Parathyroid adenoma (tissue), 2 donors: ENCODE data around the gene PLCE1.

ENCODE experiments used
- H2AFZ ChIP-seq: fragments of 300-600 bp; sonication (generic); one replicate; pipeline ENCODE4 v1.7.0; 2017; ENCODE audit warnings: antibody characterized with exemption, mild to moderate bottlenecking
- H3K27ac ChIP-seq: fragments of 300-600 bp; sonication (generic); one replicate; pipeline ENCODE4 v1.7.0; 2017
- H3K27me3 ChIP-seq: fragments of 300-600 bp; sonication (generic); one replicate; pipeline ENCODE4 v1.7.0; 2017; ENCODE audit warnings: low read length; ENCODE audit not compliant: control insufficient read depth, insufficient read depth
- H3K36me3 ChIP-seq: fragments of 300-600 bp; sonication (generic); one replicate; pipeline ENCODE4 v1.7.0; 2017; ENCODE audit warnings: low read length; ENCODE audit not compliant: control insufficient read depth, insufficient read depth
- H3K4me1 ChIP-seq: fragments of 300-600 bp; sonication (generic); one replicate; pipeline ENCODE4 v1.7.0; 2017; ENCODE audit warnings: control low read depth
- H3K4me2 ChIP-seq: fragments of 300-600 bp; sonication (generic); one replicate; pipeline ENCODE4 v1.7.0; 2017; ENCODE audit warnings: low read length
- H3K4me3 ChIP-seq: fragments of 300-600 bp; sonication (generic); one replicate; pipeline ENCODE4 v1.7.0; 2017; ENCODE audit warnings: low read depth, low read length
- H3K79me2 ChIP-seq: fragments of 300-600 bp; sonication (generic); one replicate; pipeline ENCODE4 v1.7.0; 2017; ENCODE audit warnings: control low read depth
- H3K9ac ChIP-seq: fragments of 300-600 bp; sonication (generic); one replicate; pipeline ENCODE4 v1.7.0; 2017; ENCODE audit warnings: mild to moderate bottlenecking
- H3K9me3 ChIP-seq: fragments of 300-600 bp; sonication (generic); one replicate; pipeline ENCODE4 v1.7.0; 2017; ENCODE audit warnings: low read length; ENCODE audit not compliant: control insufficient read depth
- TF ChIP-seq, protein P1 (sequence below): fragments of 300-600 bp; sonication (generic); IDR thresholded peaks from one replicate; pipeline ENCODE4 v1.7.0; 2017; ENCODE audit warnings: antibody characterized with exemption, mild to moderate bottlenecking
- donor health status: primary hyperparathyroidism.

The PLCE1 gene

DNA sequence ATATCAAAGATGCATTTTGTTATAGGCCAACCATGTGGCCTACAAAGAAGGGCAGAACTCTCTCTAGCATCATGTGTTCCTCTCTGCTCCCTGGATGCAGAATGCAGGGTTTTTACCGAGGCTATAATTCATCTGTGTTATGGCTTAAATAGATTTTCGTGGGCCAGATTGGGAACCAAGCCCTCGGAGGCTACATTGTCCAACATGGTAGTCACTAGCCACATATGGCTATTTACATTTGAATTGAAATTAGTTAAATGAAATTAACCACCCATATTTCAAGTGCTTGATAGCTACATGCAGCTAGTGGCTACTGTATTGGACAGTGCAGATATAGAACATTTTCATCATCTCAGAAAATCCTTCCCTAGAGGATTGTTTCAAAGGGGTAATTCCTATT lies 2.8 kb downstream of the PLCE1 start:
- Histone ChIP-seq H3K4me2 (no peak overlapping the region), H3K9me3 (peaks cover 3% of the 10 kb centered on the region), H3K9ac (no peak overlapping the region), H2AFZ (no peak overlapping the region), H3K79me2 (no peaks in the 10 kb centered on the region), H3K4me1 (no peaks in the 10 kb centered on the region), H3K36me3 (no peaks in the 10 kb centered on the region), H3K4me3 (no peak overlapping the region), H3K27me3 (no peaks in the 10 kb centered on the region), H3K27ac (no peak overlapping the region)
- TF ChIP-seq, protein P1, sequence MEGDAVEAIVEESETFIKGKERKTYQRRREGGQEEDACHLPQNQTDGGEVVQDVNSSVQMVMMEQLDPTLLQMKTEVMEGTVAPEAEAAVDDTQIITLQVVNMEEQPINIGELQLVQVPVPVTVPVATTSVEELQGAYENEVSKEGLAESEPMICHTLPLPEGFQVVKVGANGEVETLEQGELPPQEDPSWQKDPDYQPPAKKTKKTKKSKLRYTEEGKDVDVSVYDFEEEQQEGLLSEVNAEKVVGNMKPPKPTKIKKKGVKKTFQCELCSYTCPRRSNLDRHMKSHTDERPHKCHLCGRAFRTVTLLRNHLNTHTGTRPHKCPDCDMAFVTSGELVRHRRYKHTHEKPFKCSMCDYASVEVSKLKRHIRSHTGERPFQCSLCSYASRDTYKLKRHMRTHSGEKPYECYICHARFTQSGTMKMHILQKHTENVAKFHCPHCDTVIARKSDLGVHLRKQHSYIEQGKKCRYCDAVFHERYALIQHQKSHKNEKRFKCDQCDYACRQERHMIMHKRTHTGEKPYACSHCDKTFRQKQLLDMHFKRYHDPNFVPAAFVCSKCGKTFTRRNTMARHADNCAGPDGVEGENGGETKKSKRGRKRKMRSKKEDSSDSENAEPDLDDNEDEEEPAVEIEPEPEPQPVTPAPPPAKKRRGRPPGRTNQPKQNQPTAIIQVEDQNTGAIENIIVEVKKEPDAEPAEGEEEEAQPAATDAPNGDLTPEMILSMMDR: no peak

DNA sequence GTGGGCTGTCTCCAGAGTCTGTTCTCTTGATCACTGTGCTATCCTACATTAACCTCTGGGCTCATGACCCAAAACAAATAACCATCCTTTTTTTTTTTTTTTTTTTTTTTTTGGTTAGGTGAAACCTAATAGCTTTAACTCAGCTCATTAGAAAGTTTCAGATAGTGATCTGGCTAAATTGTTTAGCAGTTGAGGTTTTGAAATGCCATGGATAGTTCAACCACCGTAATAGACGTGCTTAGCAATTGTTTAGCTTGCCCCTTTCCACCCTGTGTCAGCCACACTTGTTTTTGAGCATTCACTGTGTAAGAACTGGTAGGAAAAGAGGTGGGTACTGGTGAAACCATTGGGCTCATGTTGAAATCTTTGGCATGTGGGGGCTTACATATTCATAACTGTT lies 3.8 kb downstream of the PLCE1 start:
- no peak overlapping the region for H3K4me3 ChIP-seq
- no peak overlapping the region for H3K9ac ChIP-seq
- no peaks in the 10 kb centered on the region for H3K27me3 ChIP-seq
- H3K4me1 ChIP-seq: no peaks in the 10 kb centered on the region
- no peak overlapping the region for H2AFZ ChIP-seq
- H3K79me2 ChIP-seq: no peaks in the 10 kb centered on the region
- peaks cover 3% of the 10 kb centered on the region for H3K9me3 ChIP-seq
- H3K27ac ChIP-seq: no peak overlapping the region
- H3K36me3 ChIP-seq: no peaks in the 10 kb centered on the region
- H3K4me2 ChIP-seq: no peak overlapping the region
- TF ChIP-seq, protein P1: no peak

DNA sequence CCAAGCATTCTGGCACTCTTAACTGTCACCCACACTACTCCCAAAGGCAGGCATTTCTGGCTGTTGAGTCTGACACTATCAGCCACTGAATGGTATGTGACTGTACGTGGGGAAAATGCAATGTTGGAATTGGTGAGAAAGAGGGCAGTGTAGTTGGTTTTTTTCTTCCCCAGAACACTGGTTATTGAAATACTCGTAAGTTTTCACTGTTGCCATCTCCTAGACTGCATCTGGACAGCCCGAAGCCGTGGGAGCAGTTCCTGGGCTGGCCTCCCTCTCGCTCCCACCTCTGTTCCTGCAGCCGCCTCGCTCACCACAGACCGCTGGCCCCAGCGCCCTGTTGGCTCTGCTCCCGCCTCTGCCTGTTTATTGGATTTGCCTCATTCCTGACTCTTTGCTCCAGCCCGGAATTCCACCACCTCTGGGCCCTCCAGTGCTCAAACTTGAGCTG lies 5.7 kb downstream of the PLCE1 start:
- no peak overlapping the region for H3K27ac ChIP-seq

DNA sequence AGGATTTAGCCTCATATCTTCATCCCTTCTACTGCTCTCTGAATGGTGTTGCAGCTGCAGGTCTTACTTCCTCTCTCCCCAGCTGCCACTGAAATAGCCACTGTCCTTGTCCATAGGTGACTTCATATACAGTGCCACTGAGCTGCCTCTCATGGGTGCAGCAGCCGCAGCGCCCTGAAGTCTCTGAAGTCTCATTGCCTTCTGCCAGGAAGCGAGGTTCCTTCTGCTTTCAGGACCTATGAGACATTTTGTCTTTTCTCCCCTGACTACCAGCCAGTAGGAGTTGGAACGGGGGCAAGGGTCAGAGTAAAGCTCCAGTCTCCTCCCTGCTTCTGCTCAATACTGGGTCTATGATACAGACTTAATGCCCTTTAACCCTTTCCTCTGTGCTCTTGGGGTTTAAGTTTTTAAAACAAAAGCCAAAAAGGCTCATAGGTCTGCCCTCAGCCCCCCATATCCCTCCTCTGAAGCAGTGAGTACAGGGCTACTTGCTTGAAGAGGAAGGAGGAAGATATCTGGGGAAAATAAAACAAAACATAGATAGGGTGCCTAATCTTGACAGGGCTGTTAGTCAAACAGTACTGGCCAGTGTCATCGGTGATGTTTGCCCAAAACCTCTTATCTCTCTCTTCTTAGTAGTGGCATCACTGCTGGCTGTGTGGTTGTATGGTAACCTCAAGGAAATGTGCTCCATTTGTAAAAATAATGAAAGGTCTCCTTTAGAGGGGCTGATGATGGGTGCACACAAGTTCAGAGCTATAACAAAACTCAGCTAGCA lies 7.1 kb downstream of the PLCE1 start:
- H3K4me2 ChIP-seq: no peak overlapping the region
- H3K27ac ChIP-seq: no peak overlapping the region
- no peaks in the 10 kb centered on the region for H3K27me3 ChIP-seq
- no peak overlapping the region for H3K4me3 ChIP-seq
- H2AFZ ChIP-seq: no peak overlapping the region
- H3K79me2 ChIP-seq: no peaks in the 10 kb centered on the region
- H3K4me1 ChIP-seq: no peaks in the 10 kb centered on the region
- TF ChIP-seq, protein P1: no peak
- peaks cover 3% of the 10 kb centered on the region for H3K9me3 ChIP-seq
- no peak overlapping the region for H3K9ac ChIP-seq
- no peaks in the 10 kb centered on the region for H3K36me3 ChIP-seq

More for the DNA sequence above, 5.7 kb downstream of the PLCE1 start:
- TF ChIP-seq, protein P1: no peak
- Histone ChIP-seq H3K4me3 (no peak overlapping the region), H3K4me2 (no peak overlapping the region), H3K79me2 (no peaks in the 10 kb centered on the region), H2AFZ (no peak overlapping the region), H3K9ac (no peak overlapping the region), H3K9me3 (peaks cover 3% of the 10 kb centered on the region), H3K36me3 (no peaks in the 10 kb centered on the region), H3K4me1 (no peaks in the 10 kb centered on the region), H3K27me3 (no peaks in the 10 kb centered on the region)

DNA sequence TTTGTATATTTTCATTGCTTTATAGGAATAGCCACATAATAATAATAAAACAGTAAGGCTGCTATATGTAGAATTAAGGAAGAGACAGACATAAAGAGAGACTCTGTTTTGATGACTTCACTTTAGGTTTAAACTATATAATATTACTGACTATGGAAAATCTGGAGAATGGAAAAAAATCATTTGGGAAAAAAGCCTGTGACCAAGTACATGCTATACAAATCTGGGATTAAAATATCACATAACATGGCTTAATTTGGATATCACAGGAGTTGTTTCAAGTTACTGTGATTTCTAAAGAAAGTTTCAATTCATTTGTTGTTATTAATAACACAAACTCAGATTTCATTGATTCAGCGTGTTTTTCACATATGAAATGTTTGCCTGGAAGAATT lies 7.7 kb downstream of the PLCE1 start:
- Histone ChIP-seq H3K9ac (no peak overlapping the region), H3K4me1 (no peaks in the 10 kb centered on the region), H2AFZ (no peak overlapping the region), H3K4me3 (no peak overlapping the region), H3K27me3 (no peaks in the 10 kb centered on the region), H3K36me3 (no peaks in the 10 kb centered on the region), H3K27ac (no peak overlapping the region), H3K4me2 (no peak overlapping the region), H3K79me2 (no peaks in the 10 kb centered on the region), H3K9me3 (peaks cover 3% of the 10 kb centered on the region)
- TF ChIP-seq, protein P1: no peak
